GM08714 (cell line): ENCODE data around the gene PDF.
"Not testable (repeated sequence)": the region's sequence is repeated elsewhere in the genome, so short reads cannot be mapped to it uniquely, and the experiment has no call there.

Source experiments
- H3K4me3 ChIP-seq: fragments of 200-500 bp; sonication (Bioruptor generic); 2 replicates; pipeline ENCODE4 v1.5.1; 2014; ENCODE audit warnings: mild to moderate bottlenecking, low read length, inconsistent platforms
- ZNF274 ChIP-seq: IDR thresholded peaks from 2 replicates; pipeline ENCODE4 v1.6.1; 2012; ENCODE audit warnings: mild to moderate bottlenecking, low read depth, low read length

The PDF gene

GRCh38 chr16:69294051-69294450 lies 36.3 kb downstream of the PDF start:
- TF ChIP-seq ZNF274: no peak

GRCh38 chr16:69293401-69293800 lies 37.0 kb downstream of the PDF start:
- TF ChIP-seq ZNF274: no peak

More at GRCh38 chr16:69294051-69294450, 36.3 kb downstream of the PDF start:
- H3K4me3 ChIP-seq: no peak overlapping the region

GRCh38 chr16:69291657-69292056 lies 38.7 kb downstream of the PDF start:
- H3K4me3 ChIP-seq: not testable (repeated sequence)

More at GRCh38 chr16:69293401-69293800, 37.0 kb downstream of the PDF start:
- no peak overlapping the region for H3K4me3 ChIP-seq

- no peak overlapping the region for H3K4me3 ChIP-seq
- no peak for TF ChIP-seq ZNF274
Measured at GRCh38 chr16:69286941-69287713, 43.3 kb downstream of the PDF start.

GRCh38 chr16:69285240-69285639 lies 45.1 kb downstream of the PDF start:
- TF ChIP-seq ZNF274: no peak
- no peak overlapping the region for H3K4me3 ChIP-seq

- H3K4me3 ChIP-seq: no peak overlapping the region
- TF ChIP-seq ZNF274: no peak
Measured at GRCh38 chr16:69283851-69284250, 46.5 kb downstream of the PDF start.

- no peak overlapping the region for H3K4me3 ChIP-seq
- TF ChIP-seq ZNF274: no peak
Measured at GRCh38 chr16:69277413-69277812, 53.0 kb downstream of the PDF start.
